Astrocyte (in vitro differentiated cells and primary cell): ENCODE results near the gene TULP4. TPM values are rescaled to one million over a fixed set of nuclear protein-coding genes. Genes with fewer than 3 reads are reported as not detected.

Source experiments
- DNase-seq: peaks from one replicate; pipeline ENCODE4 v3.0.0-alpha.2; 2010; ENCODE audit warnings: low read depth
- FAIRE-seq: peaks from 2 replicates; lab custom pipeline; 2011; peaks lifted over from hg19 to GRCh38; lab: Jason Lieb, UNC
- H2AFZ ChIP-seq: 2 replicates; pipeline ENCODE4 v1.6.0; 2012; ENCODE audit warnings: low read depth, low read length, inconsistent platforms
- H3K27ac ChIP-seq: 2 replicates; pipeline ENCODE4 v1.5.1; 2011; ENCODE audit warnings: low read depth, low read length, inconsistent platforms
- H3K27me3 ChIP-seq: 2 replicates; pipeline ENCODE4 v1.6.0; 2011; ENCODE audit warnings: low read length, inconsistent platforms; ENCODE audit not compliant: insufficient read depth
- H3K36me3 ChIP-seq: 2 replicates; pipeline ENCODE4 v1.5.1; 2011; ENCODE audit warnings: low read length, inconsistent platforms; ENCODE audit not compliant: insufficient read depth
- H3K4me1 ChIP-seq: 2 replicates; pipeline ENCODE4 v1.5.1; 2011; ENCODE audit warnings: low read length, inconsistent platforms; ENCODE audit not compliant: insufficient read depth
- H3K4me2 ChIP-seq: 2 replicates; pipeline ENCODE4 v1.6.0; 2012; ENCODE audit warnings: low read length, inconsistent platforms
- H3K4me3 ChIP-seq: 2 replicates; pipeline ENCODE4 v1.5.1; 2011; ENCODE audit warnings: low read depth, mild to moderate bottlenecking, low read length, inconsistent platforms; ENCODE audit not compliant: insufficient read depth
- H3K79me2 ChIP-seq: 2 replicates; pipeline ENCODE4 v1.6.0; 2012; ENCODE audit warnings: mild to moderate bottlenecking, low read length, inconsistent platforms; ENCODE audit not compliant: insufficient read depth
- H3K9ac ChIP-seq: 2 replicates; pipeline ENCODE4 v1.6.0; 2012; ENCODE audit warnings: mild to moderate bottlenecking, low read length, inconsistent platforms
- H3K9me3 ChIP-seq: 2 replicates; pipeline ENCODE4 v1.5.1; 2012; ENCODE audit warnings: low read depth, mild to moderate bottlenecking, low read length, inconsistent platforms; ENCODE audit not compliant: insufficient read depth
- H4K20me1 ChIP-seq: 2 replicates; pipeline ENCODE4 v1.6.0; 2012; ENCODE audit warnings: low read length, inconsistent platforms; ENCODE audit not compliant: insufficient read depth
- H3K27ac Mint-ChIP-seq: one replicate; pipeline ENCODE4 v1.8.0; 2021; ENCODE audit warnings: mild to moderate bottlenecking, mixed read lengths; ENCODE audit not compliant: unreplicated experiment
- H3K27me3 Mint-ChIP-seq: one replicate; pipeline ENCODE4 v1.8.0; 2021; ENCODE audit warnings: low read depth, mixed read lengths; ENCODE audit not compliant: unreplicated experiment
- H3K36me3 Mint-ChIP-seq: one replicate; pipeline ENCODE4 v1.8.0; 2021; ENCODE audit warnings: low read depth, mixed read lengths; ENCODE audit not compliant: unreplicated experiment
- H3K4me1 Mint-ChIP-seq: one replicate; pipeline ENCODE4 v1.8.0; 2021; ENCODE audit warnings: low read depth, mixed read lengths; ENCODE audit not compliant: unreplicated experiment
- H3K4me3 Mint-ChIP-seq: one replicate; pipeline ENCODE4 v1.8.0; 2021; ENCODE audit warnings: mild to moderate bottlenecking, moderate library complexity, mixed read lengths; ENCODE audit not compliant: unreplicated experiment
- H3K9me3 Mint-ChIP-seq: one replicate; pipeline ENCODE4 v1.8.0; 2021; ENCODE audit warnings: mild to moderate bottlenecking, mixed read lengths; ENCODE audit not compliant: unreplicated experiment
- CTCF ChIP-seq: IDR thresholded peaks from 2 replicates; pipeline ENCODE4 v1.5.1; 2011; ENCODE audit warnings: low read depth, mild to moderate bottlenecking, inconsistent platforms, low read length, moderate library complexity; ENCODE audit not compliant: insufficient read depth
- EZH2 ChIP-seq: IDR thresholded peaks from 2 replicates; pipeline ENCODE4 v1.6.1; 2012; ENCODE audit warnings: mild to moderate bottlenecking, low read length, inconsistent platforms; ENCODE audit not compliant: insufficient read depth
- total RNA-seq: library from RNA; stranded (reverse); gene quantifications from 2 replicates; pipeline ENCODE4 v1.2.1, GENCODE V29; 2021

TULP4 gene
- total RNA-seq, 1 donor from 2014 or later = 91.2 TPM

GRCh38 chr6:158396136-158396535, 83.9 kb downstream of the TULP4 start:
- H3K36me3 Mint-ChIP-seq = peaks cover 36% of the 10 kb centered on the region
- Histone ChIP-seq H3K4me3 (no peak overlapping the region), H3K9me3 (no peaks in the 10 kb centered on the region), H4K20me1 (peaks cover 32% of the 10 kb centered on the region), H3K27ac (no peak overlapping the region), H3K4me2 (no peak overlapping the region), H3K9ac (no peak overlapping the region), H2AFZ (no peak overlapping the region), H3K27me3 (no peaks in the 10 kb centered on the region), H3K79me2 (peaks cover 13% of the 10 kb centered on the region), H3K4me1 (peaks cover 6% of the 10 kb centered on the region), H3K36me3 (no peaks in the 10 kb centered on the region)
- H3K27me3 Mint-ChIP-seq = no peaks in the 10 kb centered on the region
- peaks cover 20% of the 10 kb centered on the region for H3K9me3 Mint-ChIP-seq
- H3K4me3 Mint-ChIP-seq = no peak overlapping the region
- no peak overlapping the region for H3K27ac Mint-ChIP-seq
- no peak for FAIRE-seq
- peaks cover 14% of the 10 kb centered on the region for H3K4me1 Mint-ChIP-seq
- no peak for DNase-seq
- TF ChIP-seq CTCF (no peak), EZH2 (no peak)

GRCh38 chr6:158397578-158397977, 85.3 kb downstream of the TULP4 start:
- TF ChIP-seq CTCF (no peak), EZH2 (no peak)
- Histone ChIP-seq H2AFZ (no peak overlapping the region), H3K4me1 (peaks cover 6% of the 10 kb centered on the region), H3K9me3 (no peaks in the 10 kb centered on the region), H3K36me3 (no peaks in the 10 kb centered on the region), H3K4me3 (no peak overlapping the region), H3K9ac (no peak overlapping the region), H3K27ac (no peak overlapping the region), H4K20me1 (peaks cover 31% of the 10 kb centered on the region), H3K27me3 (no peaks in the 10 kb centered on the region), H3K79me2 (peaks cover 9% of the 10 kb centered on the region), H3K4me2 (no peak overlapping the region)
- Mint-ChIP-seq H3K36me3 (peaks cover 30% of the 10 kb centered on the region), H3K4me3 (no peak overlapping the region), H3K27ac (no peak overlapping the region), H3K9me3 (peaks cover 14% of the 10 kb centered on the region), H3K4me1 (peaks cover 8% of the 10 kb centered on the region), H3K27me3 (no peaks in the 10 kb centered on the region)
- no peak for FAIRE-seq
- no peak for DNase-seq

- H4K20me1 ChIP-seq = peaks cover 31% of the 10 kb centered on the region
- no peak overlapping the region for H3K9ac ChIP-seq
- Mint-ChIP-seq H3K4me1 (peaks cover 8% of the 10 kb centered on the region), H3K9me3 (peaks cover 14% of the 10 kb centered on the region), H3K4me3 (no peak overlapping the region), H3K36me3 (peaks cover 24% of the 10 kb centered on the region), H3K27ac (peak overlapping the region; percentile 26), H3K27me3 (no peaks in the 10 kb centered on the region)
- no peak for TF ChIP-seq EZH2
- TF ChIP-seq CTCF = no peak
- H3K27ac ChIP-seq = no peak overlapping the region
- H2AFZ ChIP-seq = no peak overlapping the region
- H3K36me3 ChIP-seq = no peaks in the 10 kb centered on the region
- H3K9me3 ChIP-seq = no peaks in the 10 kb centered on the region
- DNase-seq (no peak), FAIRE-seq (no peak)
- no peaks in the 10 kb centered on the region for H3K27me3 ChIP-seq
- peaks cover 6% of the 10 kb centered on the region for H3K4me1 ChIP-seq
- H3K4me3 ChIP-seq = no peak overlapping the region
- H3K4me2 ChIP-seq = no peak overlapping the region
- H3K79me2 ChIP-seq = peaks cover 9% of the 10 kb centered on the region
Measured at GRCh38 chr6:158398252-158399024, 86.2 kb downstream of the TULP4 start.
